HG02678 (cell line): ENCODE results near the gene AKIRIN2.
"Not testable (repeated sequence)": the region's sequence is repeated elsewhere in the genome, so short reads cannot be mapped to it uniquely, and the experiment has no call there.

Source experiments
- ATAC-seq: cut with Tn5 transposase; IDR thresholded peaks from one replicate; pipeline ENCODE4 v1.9.1; 2021; ENCODE audit warnings: mild to moderate bottlenecking, moderate library complexity; ENCODE audit not compliant: unreplicated experiment

AKIRIN2 gene

GRCh38 chr6:87690441-87690840 lies 11.6 kb downstream of the AKIRIN2 start:
- no peak for ATAC-seq

DNA sequence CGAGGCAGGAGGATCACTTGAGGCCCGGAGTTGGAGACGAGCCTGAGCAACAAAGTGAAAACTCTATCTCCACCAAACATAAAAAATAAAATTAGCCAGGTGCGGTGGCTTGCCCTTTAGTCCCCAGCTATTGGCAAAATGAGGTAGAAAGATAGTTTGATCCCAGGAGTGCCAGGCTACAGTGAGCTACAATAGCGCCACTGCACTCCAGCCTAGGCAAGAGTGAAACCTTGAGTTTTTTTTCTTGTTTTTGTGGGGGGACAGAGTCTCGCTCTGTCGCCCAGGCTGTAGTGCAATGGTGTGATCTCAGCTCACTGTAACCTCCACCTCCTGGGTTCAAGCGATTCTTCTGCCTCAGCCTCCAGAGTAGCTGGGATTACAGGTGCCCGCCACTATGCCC lies 14.1 kb downstream of the AKIRIN2 start:
- ATAC-seq = not testable (repeated sequence)

GRCh38 chr6:87687296-87687695 lies 14.7 kb downstream of the AKIRIN2 start:
- no peak for ATAC-seq

DNA sequence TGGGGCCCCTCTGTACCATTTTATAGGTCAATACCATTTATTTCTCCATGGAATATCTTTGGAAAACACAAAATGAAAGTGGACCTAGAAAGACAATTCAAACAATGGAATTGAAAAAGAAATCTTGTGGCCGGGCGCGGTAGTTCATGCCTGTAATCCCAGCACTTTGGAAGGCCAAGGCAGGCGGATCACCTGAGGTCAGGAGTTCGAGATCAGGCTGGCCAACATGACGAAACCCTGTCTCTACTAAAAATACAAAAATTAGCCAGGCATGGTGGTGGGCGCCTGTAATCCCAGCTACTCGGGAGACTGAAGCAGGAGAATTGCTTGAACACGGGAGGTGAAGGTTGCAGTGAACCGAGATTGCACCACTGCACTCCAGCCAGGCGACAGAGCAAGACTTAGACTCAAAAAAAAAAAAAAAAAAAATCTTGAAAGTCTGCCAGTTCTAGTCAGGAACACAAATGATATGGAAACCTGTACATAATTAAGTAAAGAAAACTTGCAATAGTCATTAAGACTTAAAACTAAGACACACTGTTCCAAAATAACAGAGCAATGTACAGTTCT lies 15.3 kb downstream of the AKIRIN2 start:
- ATAC-seq = not testable (repeated sequence)

DNA sequence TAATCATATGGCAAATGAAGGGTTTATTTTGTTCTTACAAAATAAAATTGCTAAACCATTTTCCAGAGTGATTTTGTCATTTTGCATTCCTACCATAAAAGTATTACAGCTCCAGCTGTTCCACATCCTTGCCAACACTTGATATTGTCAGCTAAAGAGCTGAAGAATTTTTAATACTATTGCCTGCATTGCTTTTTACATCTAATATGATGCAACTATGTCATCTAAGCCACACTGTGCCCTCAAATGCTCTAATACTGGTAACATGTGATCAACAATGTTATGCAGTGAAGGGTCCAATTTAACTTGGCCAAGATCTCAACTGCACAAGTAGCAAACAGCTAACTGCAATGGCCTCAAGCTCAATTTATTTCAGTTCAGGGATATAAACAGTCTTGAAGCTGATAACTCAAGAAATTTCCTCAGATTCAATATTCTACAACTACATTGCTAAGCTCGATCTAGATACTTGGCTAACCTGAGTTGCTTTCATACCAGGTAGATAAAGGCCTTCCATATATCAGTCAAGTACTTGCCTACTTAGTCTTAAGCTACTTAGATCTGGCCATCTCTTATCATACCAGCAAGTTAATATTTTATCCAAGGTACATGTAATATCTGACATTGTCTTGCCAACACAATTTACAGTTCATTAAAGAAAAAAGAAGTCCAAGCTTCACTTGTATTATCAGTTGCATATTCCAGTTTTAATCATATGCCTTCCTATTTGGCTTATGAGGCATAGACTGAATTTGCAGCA lies 17.0 kb downstream of the AKIRIN2 start:
- no peak for ATAC-seq

GRCh38 chr6:87683890-87684289 lies 18.1 kb downstream of the AKIRIN2 start:
- no peak for ATAC-seq

DNA sequence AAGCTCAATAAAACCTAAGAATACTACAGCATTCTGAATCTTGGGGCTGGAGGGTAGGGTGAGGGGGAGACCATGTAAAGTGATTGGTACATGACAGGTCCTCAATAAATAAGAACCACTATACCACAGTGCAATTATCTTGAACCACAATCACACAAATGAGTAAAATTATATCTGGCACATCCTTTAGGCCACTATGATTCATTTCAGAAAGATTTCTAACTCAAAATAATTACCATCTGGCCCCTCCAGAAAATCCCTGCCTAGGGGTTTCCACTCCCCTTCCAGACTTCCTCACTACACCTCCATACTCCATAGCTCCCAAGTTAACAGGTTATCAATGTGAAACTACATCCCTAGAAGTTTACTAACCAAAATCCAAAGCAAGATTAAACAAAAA lies 19.7 kb downstream of the AKIRIN2 start:
- peak; percentile 58 for ATAC-seq

DNA sequence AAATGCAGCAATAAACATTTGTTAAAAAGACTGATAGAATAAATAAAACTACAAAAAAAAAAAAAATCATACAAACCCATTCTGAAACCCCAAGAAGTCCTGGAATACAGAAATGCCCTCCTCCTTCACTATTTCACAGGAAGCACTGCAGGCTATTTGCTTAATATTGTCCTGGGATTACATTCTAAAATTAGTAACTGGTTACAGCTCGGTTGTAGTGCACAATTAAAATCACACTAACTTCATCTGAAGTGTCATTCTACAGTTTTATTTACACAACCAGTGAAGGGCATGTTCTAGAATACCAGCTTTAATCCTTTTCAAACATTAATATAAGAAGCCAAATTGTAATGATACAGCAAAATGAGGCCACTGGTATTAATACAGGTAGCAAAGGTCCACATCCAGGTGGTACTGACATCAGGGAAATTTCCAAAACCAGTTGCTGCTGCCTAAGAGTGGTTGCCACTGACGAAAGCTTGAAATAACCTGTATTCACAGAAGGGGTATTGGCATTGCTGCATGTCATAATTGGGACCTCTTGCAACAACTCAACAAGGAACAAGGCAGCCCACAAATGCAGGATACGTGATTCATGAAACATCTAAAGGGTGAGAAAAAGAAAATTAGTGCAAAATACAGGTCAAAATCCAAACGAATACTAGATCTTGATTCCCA lies 26.9 kb downstream of the AKIRIN2 start:
- no peak for ATAC-seq

GRCh38 chr6:87674290-87674689 lies 27.7 kb downstream of the AKIRIN2 start:
- ATAC-seq = no peak

DNA sequence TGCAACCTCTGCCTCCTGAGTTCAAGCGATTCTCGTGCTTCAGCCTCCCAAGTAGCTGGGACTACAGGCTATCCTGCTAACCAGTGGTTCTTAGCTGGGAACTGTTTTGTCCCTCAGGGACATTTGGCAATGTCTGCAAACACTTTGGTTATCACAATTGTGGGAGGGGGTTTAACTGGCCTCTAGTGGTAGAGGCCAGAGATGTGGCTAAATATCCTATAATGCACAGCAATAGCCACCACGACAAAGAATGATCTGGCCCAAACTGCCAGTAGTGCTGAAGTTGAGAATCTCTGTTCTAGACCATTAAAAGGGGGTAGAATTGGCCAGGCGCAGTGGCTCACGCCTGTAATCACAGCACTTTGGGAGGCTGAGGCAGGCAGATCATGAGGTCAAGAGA lies 28.8 kb downstream of the AKIRIN2 start:
- ATAC-seq = no peak

GRCh38 chr6:87672641-87673040 lies 29.4 kb downstream of the AKIRIN2 start:
- ATAC-seq = no peak

DNA sequence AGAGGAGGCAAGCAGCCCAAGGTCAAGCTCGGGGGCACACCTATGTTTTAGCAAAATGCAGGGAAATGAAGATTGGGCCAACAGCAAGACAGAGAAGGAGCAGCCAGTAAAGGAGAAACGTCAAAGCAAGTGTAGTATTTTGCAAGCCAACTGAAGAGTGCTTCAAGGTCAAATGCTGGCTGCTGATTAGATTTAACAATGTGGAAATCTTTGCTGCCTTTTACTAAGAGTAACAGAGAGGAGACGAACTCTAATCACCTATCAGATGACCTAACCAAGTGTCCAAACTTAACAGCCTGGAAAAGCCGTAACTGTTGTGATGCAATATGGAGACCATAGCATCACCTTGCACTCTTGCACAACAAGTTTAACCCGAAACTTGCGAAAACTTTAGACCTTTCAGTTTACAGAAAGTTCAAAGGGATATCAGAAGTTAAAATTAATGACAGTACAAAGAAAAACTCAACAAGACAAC lies 30.4 kb downstream of the AKIRIN2 start:
- ATAC-seq = no peak

- ATAC-seq = no peak
Observed at GRCh38 chr6:87670707-87671106, 31.3 kb downstream of the AKIRIN2 start.

- ATAC-seq = no peak
Observed at GRCh38 chr6:87669051-87669450, 33.0 kb downstream of the AKIRIN2 start.

GRCh38 chr6:87668013-87668412 lies 34.0 kb downstream of the AKIRIN2 start:
- no peak for ATAC-seq

DNA sequence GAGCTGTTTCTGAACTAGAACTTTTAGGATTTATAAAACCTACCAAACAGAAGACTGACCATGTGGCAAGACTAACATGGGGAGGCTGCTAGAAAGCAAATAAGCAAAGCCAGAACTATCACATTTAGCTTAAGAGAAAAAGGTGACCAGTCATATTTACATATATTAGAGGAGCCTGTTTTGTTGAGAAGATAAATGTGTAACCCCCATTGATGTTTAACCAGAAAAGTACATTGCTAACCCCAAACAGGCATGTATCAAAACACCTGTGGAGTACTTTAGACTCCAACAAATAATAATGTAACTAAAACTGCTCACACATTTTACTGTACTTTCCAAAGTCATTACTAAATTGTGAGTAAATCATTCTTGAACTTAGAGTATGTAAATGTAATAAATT lies 35.0 kb downstream of the AKIRIN2 start:
- no peak for ATAC-seq

DNA sequence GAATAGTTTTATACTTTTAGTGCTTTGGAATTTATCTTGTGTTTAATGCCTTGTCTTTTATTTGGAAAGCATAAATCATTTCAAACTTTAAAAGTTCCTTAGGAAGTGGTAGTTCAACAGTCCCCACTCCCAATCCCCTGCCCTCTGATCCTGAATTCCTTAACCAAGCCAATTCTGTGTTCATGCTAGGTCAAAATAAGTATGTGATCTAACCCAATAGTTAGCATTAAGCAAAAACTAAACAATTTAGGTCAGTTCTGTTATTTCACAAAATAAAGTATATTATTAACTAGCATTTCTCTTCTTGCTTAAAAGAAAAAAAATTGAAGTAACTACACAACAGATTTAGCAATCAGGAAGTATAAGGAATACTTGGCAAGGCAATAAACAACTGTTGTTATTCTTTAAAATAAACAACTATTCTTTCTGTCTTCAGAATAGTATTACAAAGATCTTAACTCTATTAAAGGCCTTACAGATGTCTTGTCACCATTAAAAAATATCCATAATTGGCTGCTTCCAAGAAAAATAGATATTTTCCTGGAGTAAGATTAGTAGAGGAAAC lies 37.0 kb downstream of the AKIRIN2 start:
- ATAC-seq = no peak

GRCh38 chr6:87663434-87663833 lies 38.6 kb downstream of the AKIRIN2 start:
- no peak for ATAC-seq

GRCh38 chr6:87661503-87661902 lies 40.5 kb downstream of the AKIRIN2 start:
- no peak for ATAC-seq

GRCh38 chr6:87661016-87661415 lies 41.0 kb downstream of the AKIRIN2 start:
- no peak for ATAC-seq

DNA sequence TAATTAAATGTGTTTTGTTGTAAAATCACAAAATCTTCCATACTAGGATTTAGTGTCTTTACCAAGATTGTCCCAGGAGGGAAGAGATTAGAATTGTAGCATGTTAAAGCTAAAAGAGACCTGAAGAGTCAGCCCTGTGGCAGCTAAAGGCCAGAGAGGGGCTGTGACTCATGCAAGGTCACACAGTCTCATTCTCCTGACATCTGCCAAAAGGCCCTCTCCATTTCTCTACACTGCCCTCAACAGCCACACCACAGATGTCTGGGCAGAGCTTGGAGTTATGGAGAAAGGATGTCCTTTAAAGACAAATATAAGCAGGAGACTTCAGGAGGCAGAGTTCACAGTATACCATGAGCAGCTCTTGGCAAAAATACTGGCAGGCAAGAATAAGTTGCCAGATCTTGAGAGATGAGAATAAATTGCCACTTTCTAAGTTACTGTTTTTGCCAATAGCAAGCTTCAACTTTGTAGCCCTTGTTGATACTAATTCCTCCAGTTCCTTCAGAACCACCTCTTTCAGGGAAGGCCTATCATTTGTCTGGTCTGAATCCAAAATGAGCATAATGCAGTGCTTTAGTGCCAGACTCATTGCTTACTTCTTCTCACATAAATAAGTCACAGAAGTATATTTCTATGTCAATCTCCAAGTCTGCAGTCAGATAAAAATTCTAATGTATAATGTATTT lies 41.7 kb downstream of the AKIRIN2 start:
- no peak for ATAC-seq
